HG02642 (cell line): ENCODE measurements around the gene P2RX1.
"Not testable (repeated sequence)": the region's sequence is repeated elsewhere in the genome, so short reads cannot be mapped to it uniquely, and the experiment has no call there.

Source experiments
- ATAC-seq: cut with Tn5 transposase; IDR thresholded peaks from one replicate; pipeline ENCODE4 v1.9.1; 2021; ENCODE audit warnings: mild to moderate bottlenecking; ENCODE audit not compliant: unreplicated experiment, poor library complexity

Gene P2RX1

DNA sequence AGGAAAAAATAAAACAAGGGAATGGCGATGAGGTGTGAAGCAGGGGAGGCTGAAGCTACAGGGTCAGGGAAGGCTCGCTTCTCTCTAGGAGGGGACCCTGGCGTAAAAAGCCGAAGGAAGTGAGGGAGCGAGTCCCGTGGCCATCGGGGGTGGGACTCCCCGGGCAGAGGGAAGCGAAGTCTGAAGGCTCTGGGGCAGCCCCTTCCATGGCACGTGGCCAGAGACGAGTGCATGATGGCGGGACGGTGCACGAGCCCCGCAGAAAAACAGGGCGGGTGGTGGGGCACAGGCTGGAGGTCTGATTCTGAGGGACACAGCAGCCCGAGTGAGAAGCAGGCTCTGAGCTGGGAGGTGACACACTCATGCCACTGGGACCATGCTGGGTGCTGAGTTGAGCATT is 49.2 kb downstream of the P2RX1 start:
- ATAC-seq, result no peak

GRCh38 chr17:3866276-3866675 is 50.0 kb downstream of the P2RX1 start:
- ATAC-seq, result no peak

DNA sequence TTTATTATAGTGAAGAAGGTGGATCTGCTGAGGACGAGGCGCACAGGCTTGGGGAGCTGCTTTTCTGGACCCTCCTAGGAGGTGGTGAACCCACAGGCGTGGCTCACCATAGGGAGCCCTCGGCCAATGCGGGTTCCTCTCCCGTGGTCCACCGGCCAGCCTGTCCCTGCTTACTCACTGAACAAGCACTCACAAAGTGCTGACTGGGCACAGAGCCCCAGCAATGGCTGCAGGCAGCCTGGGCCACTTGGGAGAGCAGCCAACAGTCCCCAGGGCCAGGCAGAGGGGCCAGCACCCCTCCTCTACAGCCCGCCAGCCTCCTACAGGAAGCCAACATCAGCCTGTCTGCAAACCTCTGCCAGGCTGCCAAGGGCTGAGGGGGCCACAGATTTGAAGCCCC is 51.1 kb downstream of the P2RX1 start:
- ATAC-seq, result no peak

- no peak for ATAC-seq
Observed at GRCh38 chr17:3864534-3864933, 51.7 kb downstream of the P2RX1 start.

DNA sequence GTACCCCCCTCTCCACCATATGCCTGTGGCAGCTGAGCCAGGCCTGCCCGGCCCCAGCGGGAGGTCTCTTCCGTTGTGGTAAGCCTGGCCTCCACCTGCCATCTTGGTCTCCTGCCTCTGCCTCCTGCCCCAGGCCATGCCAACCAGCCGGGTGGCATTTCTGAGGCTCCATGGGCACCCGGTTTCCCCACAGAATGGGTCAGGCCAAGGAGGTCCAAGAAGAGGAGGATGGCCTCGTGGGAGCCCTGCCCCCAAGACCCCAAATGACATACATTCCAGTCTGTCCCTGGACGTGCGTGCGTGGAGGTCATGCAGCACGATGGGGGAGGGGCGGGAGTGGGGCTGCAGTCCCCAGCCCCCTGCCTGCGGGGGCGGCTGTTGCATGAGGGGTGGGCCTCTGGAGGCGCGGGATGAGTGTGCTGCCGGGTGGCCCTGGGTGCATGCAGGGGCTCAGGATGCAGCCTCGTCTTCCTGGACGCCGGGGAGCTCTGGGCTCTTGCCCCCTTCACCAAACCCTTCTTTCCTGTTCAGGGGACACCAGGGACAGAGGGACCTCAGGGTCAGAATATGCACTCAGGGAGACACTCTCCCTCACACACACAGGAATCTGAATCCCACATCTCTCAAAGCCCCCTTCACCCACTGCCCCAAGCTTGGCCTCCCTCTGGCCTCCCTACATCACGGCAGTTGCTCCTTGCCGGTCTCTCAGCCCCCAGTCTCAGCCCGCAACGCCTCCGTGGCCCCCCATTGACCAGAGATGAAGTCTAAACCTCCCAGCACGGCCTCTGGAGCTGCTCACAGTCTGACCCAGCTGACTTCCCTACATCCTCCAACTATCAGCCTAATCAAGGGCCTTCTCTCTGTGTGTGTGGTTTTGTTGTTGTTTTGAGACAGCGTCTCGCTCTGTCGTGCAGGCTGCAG is 54.2 kb downstream of the P2RX1 start:
- no peak for ATAC-seq

GRCh38 chr17:3860939-3861700 is 55.1 kb downstream of the P2RX1 start:
- ATAC-seq, result no peak

- ATAC-seq, result no peak
Observed at GRCh38 chr17:3859940-3860339, 56.3 kb downstream of the P2RX1 start.

GRCh38 chr17:3857261-3858105 is 58.8 kb downstream of the P2RX1 start:
- no peak for ATAC-seq

DNA sequence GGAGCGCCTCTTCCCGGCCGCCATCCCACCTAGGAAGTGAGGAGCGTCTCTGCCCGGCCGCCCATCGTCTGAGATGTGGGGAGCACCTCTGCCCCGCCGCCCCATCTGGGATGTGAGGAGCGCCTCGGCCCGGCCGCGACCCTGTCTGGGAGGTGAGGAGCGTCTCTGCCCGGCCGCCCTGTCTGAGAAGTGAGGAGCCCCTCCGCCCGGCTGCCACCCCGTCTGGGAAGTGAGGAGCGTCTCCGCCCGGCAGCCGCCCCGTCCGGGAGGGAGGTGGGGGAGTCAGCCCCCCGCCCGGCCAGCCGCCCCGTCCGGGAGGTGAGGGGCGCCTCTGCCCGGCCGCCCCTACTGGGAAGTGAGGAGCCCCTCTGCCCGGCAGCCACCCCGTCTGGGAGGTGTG is 62.1 kb downstream of the P2RX1 start:
- not testable (repeated sequence) for ATAC-seq

- ATAC-seq, result no peak
Observed at GRCh38 chr17:3852561-3852960, 63.7 kb downstream of the P2RX1 start.

GRCh38 chr17:3851461-3852100 is 64.7 kb downstream of the P2RX1 start:
- no peak for ATAC-seq

DNA sequence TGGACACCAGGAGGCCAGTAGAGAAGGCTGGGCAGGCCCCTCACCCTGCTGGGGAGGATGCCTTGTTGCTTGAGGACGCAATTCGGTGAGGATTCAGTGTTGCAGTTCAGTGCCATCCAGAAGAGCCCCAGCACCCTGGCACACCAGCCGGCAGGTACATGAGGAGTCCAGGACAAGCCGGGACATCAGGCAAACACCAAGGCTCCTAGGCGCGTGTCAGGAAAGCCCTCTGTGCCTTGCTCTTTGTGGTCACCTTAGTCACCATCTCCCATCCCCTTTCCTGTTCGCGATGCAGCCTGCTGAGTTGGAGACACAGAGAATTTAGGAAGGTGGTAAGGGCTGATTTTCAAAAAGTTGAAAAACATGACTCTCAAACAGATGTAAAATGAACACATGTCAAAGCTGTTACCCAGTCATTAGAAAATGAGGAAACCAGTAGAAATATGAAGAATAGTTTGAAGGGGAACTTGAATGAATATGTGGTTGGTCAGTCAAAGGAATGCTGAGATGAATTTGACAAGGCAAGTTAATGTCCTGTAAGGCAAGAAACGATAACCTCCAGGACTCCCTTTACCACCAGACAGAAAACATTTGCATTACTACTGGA is 67.9 kb downstream of the P2RX1 start:
- no peak for ATAC-seq

DNA sequence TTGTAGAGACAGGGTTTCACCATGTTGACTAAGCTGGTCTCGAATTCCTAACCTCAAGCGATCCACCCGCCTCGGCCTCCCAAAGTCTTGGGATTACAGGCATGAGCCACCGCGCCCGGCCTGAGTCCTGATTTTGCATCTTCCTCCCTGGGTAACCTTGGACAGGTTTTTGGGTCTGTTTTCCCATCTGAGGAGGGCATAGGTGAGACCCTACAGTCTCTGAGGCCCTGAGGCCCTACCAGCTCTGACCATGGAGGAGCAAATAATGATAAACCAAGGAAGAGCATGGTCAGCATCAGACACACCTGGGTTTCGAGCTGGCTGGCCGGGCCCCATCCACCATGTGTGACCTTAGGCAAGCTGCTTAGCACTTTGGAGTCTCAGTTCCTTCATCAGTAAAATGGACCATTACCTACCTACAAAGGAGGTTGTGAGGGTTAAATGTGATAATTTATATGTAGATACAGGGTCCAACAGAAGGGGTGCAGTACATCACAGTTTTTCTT is 69.0 kb downstream of the P2RX1 start:
- ATAC-seq, result no peak
